Measurements from ENCODE around the gene TOM1L1. TPM values are rescaled to one million over a fixed set of nuclear protein-coding genes. Genes with fewer than 3 reads are reported as not detected.

Gene TOM1L1
- total RNA-seq, 3 donors from 2014 or later (not counting 1 experiment from before 2014, with no cell fraction given) = not detected

DNA sequence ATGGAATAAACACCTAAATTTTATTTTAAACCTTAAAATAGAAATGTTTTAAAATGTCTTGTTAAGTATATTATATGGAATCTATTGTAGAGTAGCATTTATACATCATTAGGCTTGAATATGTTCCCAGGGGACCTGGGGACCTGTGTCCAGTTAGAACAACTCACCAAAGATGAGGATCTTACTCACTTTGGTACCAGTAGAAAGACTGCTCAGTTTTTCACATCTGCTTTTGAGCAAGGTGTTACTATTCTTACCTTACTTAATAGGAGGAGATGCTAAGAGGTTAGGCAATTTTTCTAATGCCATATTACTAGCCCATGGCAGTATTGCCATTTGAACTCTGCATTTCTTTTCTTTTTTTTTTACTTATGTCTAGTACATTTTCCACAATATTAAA is 82.6 kb downstream of the TOM1L1 start:
- intact Hi-C loops (cut with micrococcal nuclease) = no loop called here
- H3K4me1 Mint-ChIP-seq = no peaks in the 10 kb centered on the region
- ATAC-seq (no peak), DNase-seq (no peak)
- H3K9me3 Mint-ChIP-seq = no peaks in the 10 kb centered on the region
- no peak for TF ChIP-seq CTCF (IDR thresholded peaks at IDR 0.05)
- H3K27ac ChIP-seq (ENCODE audit: low read length) = no peak overlapping the region
- peaks cover 8% of the 10 kb centered on the region for H3K9me3 ChIP-seq (ENCODE audit: control insufficient read depth, insufficient read depth, low read length)
- H3K27me3 ChIP-seq (ENCODE audit: control insufficient read depth, insufficient read depth, low read length) = no peaks in the 10 kb centered on the region
- H3K27me3 Mint-ChIP-seq (ENCODE audit: low read depth in 2 of 2) = no peaks in the 10 kb centered on the region
- no peak overlapping the region for H3K4me3 Mint-ChIP-seq
- no peak overlapping the region for H3K27ac Mint-ChIP-seq
- H3K4me1 ChIP-seq (ENCODE audit: control insufficient read depth, insufficient read depth, low read length) = no peaks in the 10 kb centered on the region
- no peaks in the 10 kb centered on the region for H3K36me3 Mint-ChIP-seq
- no peaks in the 10 kb centered on the region for H3K36me3 ChIP-seq (ENCODE audit: control insufficient read depth, insufficient read depth, low read length)
- no peak overlapping the region for H3K4me3 ChIP-seq (ENCODE audit: low read length)

DNA sequence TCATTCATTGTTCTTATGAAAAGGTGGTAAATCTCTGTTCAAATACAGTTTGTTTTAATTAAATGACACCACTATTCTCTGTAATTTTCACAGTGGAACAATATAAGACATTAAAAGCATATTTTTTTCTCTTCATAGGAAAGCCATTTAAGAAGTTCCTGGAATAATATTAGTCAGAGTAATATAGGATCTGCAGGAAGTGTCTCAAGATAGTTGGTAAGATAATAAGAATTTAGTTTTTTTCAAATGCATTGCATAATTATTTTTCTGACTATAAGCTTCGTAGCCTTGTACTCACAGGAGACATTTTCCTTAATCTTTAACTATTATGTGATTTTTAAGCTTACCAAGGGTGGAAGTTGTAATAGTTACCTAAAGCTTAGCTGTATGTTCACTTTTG is 84.8 kb downstream of the TOM1L1 start:
- no peaks in the 10 kb centered on the region for H3K27me3 ChIP-seq (ENCODE audit: control insufficient read depth, insufficient read depth, low read length)
- no CpG with 5 or more reads among the region's 1 CpG for WGBS (ENCODE audit: insufficient coverage)

GRCh38 chr17:54990118-54990517 is 89.5 kb downstream of the TOM1L1 start:
- intact Hi-C loops (cut with micrococcal nuclease) = no loop called here

More for the DNA sequence above, 84.8 kb downstream of the TOM1L1 start:
- Mint-ChIP-seq H3K4me1 (no peaks in the 10 kb centered on the region), H3K27ac (no peak overlapping the region), H3K27me3 (ENCODE audit: low read depth in 2 of 2) (no peaks in the 10 kb centered on the region), H3K4me3 (no peak overlapping the region), H3K9me3 (no peaks in the 10 kb centered on the region), H3K36me3 (no peaks in the 10 kb centered on the region)
- TF ChIP-seq CTCF (IDR thresholded peaks at IDR 0.05) = no peak
- no peaks in the 10 kb centered on the region for H3K36me3 ChIP-seq (ENCODE audit: control insufficient read depth, insufficient read depth, low read length)
- H3K27ac ChIP-seq (ENCODE audit: low read length) = no peak overlapping the region
- ATAC-seq = no peak
- DNase-seq = no peak
- intact Hi-C loops (cut with micrococcal nuclease) = no loop called here
- no peak overlapping the region for H3K4me3 ChIP-seq (ENCODE audit: low read length)
- peaks cover 5% of the 10 kb centered on the region for H3K9me3 ChIP-seq (ENCODE audit: control insufficient read depth, insufficient read depth, low read length)
- H3K4me1 ChIP-seq (ENCODE audit: control insufficient read depth, insufficient read depth, low read length) = no peaks in the 10 kb centered on the region

More at GRCh38 chr17:54990118-54990517, 89.5 kb downstream of the TOM1L1 start:
- Mint-ChIP-seq H3K36me3 (no peaks in the 10 kb centered on the region), H3K27ac (no peak overlapping the region), H3K4me3 (no peak overlapping the region), H3K27me3 (ENCODE audit: low read depth in 2 of 2) (no peaks in the 10 kb centered on the region), H3K4me1 (no peaks in the 10 kb centered on the region), H3K9me3 (no peaks in the 10 kb centered on the region)
- 100% methylated on average over 4 of the region's 4 CpGs for WGBS (ENCODE audit: insufficient coverage)
- Histone ChIP-seq H3K27ac (ENCODE audit: low read length) (no peak overlapping the region), H3K4me3 (ENCODE audit: low read length) (no peak overlapping the region), H3K9me3 (ENCODE audit: control insufficient read depth, insufficient read depth, low read length) (no peaks in the 10 kb centered on the region), H3K27me3 (ENCODE audit: control insufficient read depth, insufficient read depth, low read length) (no peaks in the 10 kb centered on the region), H3K4me1 (ENCODE audit: control insufficient read depth, insufficient read depth, low read length) (no peaks in the 10 kb centered on the region), H3K36me3 (ENCODE audit: control insufficient read depth, insufficient read depth, low read length) (no peaks in the 10 kb centered on the region)
- DNase-seq (no peak), ATAC-seq (no peak)
- TF ChIP-seq CTCF (IDR thresholded peaks at IDR 0.05) = no peak
